ENCODE measurements around the gene ABCA10. TPM values are rescaled to one million over a fixed set of nuclear protein-coding genes. Genes with fewer than 3 reads are reported as not detected.
"Not testable (repeated sequence)": the region's sequence is repeated elsewhere in the genome, so short reads cannot be mapped to it uniquely, and the experiment has no call there.

ABCA10 gene, protein sequence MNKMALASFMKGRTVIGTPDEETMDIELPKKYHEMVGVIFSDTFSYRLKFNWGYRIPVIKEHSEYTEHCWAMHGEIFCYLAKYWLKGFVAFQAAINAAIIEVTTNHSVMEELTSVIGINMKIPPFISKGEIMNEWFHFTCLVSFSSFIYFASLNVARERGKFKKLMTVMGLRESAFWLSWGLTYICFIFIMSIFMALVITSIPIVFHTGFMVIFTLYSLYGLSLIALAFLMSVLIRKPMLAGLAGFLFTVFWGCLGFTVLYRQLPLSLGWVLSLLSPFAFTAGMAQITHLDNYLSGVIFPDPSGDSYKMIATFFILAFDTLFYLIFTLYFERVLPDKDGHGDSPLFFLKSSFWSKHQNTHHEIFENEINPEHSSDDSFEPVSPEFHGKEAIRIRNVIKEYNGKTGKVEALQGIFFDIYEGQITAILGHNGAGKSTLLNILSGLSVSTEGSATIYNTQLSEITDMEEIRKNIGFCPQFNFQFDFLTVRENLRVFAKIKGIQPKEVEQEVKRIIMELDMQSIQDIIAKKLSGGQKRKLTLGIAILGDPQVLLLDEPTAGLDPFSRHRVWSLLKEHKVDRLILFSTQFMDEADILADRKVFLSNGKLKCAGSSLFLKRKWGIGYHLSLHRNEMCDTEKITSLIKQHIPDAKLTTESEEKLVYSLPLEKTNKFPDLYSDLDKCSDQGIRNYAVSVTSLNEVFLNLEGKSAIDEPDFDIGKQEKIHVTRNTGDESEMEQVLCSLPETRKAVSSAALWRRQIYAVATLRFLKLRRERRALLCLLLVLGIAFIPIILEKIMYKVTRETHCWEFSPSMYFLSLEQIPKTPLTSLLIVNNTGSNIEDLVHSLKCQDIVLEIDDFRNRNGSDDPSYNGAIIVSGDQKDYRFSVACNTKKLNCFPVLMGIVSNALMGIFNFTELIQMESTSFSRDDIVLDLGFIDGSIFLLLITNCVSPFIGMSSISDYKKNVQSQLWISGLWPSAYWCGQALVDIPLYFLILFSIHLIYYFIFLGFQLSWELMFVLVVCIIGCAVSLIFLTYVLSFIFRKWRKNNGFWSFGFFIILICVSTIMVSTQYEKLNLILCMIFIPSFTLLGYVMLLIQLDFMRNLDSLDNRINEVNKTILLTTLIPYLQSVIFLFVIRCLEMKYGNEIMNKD (N-terminal part only)
- 2.8 TPM for total RNA-seq

DNA sequence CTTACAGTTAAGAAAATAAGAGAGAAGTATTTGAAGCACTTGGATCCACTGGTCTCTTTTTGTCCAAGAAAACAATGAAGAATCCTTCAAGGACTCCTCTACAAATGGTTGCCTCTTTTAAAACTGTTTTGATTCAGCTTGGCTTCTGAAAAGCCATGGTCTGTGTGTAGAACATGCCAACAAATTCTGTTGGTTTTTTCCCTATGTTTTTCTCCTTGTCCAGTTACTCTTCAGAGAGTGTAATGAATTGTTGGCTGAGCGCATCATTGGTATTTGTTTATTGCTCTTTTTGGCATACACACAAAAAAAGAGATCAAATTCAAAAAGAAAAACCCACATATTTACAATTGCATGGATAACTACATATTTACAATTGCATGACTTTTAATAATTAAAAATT is at the start of gene ABCA10:
TSS of gene ABCA10 (minus strand) at position 249 of the 400 bp plus-strand sequence. CDS start 3,466 bp downstream, outside the sequence.
- no peak for ATAC-seq

DNA sequence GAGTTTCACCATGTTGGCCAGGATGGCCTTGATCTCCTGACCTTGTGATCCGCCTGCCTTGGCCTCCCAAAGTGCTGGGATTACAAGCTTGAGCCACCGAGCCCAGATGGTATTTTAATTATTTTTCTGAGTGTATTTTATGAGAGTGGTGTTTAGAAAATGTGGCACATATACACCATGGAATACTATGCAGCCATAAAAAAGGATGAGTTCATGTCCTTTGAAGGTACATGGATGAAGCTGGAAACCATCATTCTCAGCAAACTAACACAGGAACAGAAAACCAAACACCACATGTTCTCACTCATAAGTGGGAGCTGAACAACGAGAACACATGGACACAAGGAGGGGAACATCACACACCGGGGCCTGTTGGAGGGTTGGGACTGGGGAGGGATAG is 47.7 kb upstream of the ABCA10 start:
- ATAC-seq: not testable (repeated sequence)

DNA sequence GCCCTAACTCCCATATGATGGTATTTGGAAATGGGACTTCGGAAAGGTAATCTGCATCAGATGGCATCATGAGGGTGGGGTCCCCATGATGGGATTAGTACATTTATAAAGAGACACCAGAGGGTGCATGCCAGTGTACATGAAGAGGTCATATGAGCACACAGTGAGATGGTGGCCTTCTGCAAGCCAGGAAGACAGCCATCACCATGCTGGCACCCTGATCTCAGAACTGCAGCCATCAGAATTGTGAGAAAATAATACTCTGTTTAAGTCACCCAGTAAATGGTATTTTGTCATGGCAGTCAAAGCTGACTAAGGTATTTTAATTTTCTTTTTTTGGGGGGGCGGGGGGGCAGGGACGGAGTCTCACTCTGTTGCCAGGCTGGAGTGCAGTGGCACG is 47.1 kb upstream of the ABCA10 start:
- ATAC-seq: no peak

DNA sequence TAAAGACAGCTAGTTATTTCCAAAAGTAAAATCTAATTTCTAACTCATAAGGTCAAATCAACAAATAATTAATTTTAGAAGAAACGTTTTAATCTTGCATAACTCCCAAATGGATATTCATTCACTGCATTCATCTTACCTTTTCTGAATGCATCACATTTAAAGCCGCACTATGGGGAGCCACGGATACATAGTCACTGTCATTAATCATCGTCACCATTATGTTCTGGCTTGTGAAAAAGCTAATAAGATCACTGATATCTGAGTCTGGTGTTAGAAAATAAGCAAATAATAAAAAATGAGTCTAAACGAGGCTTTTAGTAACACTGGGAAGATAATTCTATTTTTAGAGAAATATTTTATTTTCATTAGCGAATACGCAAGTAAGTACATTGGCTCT is 42.4 kb upstream of the ABCA10 start:
- no peak for ATAC-seq

DNA sequence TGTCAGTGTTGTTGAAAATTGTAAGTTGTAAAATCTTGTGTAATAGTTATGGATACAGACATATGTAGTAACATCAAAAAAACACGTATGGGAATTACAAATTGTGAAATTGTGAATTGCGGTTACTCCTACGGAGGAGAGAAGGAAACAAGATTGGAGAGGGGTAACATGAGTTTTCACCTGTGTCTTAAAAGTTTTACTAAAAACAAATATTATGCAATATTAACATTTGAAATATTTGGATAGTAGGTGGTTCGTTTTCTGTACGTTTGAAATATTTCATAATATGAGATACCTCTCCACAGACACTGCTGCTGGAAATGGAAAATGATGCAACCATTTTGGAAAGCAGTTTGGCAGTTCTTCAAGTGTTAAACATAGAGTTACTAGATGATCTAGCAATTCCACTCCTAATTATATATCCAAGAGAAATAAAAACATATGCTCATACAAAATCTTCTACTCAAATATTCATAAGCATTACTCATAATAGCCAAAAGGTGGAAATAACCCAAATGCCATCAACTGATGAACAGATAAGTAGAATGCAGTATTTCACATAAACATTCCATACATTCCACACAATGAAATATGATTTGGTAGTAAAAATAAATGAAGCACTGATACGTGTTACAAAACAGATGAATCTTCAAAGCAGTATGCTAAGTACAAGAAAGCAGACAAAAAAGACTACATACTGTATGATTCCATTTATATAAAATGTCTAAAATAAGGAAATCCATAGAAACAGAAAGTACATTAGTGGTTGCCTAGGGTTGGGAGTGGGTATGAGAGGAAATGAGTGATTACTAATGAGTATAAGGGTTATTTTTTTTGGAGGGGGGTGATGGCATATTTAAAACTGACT is 40.7 kb upstream of the ABCA10 start:
- ATAC-seq: no peak

DNA sequence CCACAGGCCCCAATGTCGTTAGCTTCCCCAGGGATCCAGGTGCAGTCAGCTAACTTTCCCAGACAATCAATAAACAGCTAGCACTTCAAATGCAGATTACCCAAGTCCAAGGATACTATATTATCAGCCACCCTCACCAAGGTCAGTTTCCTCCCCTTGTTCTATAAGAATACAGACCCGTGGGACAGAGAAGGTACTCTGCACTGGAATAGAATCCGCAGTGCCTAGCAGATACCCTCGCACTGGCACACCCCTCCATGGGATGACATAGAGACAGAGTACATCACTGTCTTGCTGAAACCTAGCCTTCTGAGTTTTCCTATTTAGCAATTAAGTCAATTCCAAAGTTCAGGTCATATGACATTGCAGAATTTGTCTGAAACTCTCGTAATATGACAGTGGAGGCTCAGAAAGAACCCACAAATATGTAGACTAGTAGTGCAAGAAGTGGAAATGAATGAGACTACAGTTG is 40.0 kb upstream of the ABCA10 start:
- ATAC-seq: no peak

DNA sequence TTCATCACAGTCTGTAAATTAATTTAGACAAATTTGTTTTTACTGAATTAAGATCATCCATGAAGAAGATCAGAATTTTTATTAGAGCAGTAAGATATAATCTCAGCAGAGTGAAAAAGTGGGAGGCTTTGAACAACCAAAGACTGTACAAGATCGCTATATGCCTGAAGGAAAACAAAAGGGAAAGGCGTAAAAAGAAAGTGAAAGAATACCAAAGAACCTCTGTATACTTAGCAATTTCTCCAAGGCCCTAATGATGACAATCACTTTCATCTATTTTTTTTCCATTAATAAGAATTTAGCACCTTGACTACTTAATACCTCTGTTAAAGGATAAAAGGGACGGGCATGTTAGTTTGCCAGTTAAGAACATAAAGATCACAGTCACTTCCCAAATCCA is 38.6 kb upstream of the ABCA10 start:
- no peak for ATAC-seq

DNA sequence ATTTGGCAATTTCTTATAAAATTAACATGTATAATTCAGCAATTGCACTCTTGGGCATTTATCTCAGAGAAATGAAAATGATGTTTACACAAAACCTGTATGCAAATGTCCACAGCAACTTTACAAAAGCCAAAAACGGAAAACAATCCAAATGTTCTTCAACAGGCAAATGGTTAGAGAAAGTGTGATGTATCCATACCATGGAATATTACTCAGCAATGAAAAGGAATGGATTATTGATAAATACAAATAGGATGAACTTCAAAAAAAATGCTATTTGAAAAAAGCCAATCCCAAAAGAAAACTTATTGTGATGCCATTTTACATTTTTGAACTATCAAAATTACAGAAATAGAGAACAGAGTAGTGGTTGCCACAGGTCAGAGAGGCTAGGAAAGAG is 37.2 kb upstream of the ABCA10 start:
- no peak for ATAC-seq

DNA sequence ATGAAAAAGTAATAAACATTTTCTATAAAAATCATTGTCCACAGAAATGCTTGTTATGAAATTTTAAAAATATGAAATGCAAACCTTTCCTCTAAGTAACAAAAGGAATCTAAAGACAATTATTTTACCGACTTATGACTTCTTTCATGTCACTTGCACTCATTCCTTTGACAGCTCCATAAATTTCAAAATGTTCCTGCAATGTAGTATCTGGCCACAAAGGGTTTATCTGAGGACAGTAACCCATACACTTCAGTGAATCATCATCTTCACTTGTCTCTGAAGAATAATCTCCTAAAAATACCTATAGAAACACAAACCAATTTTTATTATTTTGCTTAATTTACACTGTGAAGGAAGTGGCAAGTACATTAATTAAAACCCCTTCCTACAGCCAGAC is 25.6 kb upstream of the ABCA10 start:
- no peak for ATAC-seq

DNA sequence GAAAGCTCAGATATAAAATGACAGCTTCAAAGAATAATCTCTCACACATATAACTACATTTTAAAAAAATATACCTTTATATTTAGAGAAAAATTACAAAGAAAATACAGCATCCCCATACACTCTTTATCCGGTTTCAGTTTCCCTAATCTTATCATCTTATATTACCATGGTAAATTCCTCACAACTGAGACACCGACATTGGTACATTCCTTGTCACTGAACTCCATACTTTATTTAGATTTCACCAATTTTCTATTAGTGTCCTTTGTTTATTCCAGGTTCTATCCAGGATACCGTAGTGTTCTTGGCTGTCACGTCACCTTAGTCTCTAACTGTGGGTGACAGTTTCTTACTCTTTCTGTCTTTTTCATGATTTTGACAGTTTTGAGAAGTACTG is 22.0 kb upstream of the ABCA10 start:
- ATAC-seq: no peak

DNA sequence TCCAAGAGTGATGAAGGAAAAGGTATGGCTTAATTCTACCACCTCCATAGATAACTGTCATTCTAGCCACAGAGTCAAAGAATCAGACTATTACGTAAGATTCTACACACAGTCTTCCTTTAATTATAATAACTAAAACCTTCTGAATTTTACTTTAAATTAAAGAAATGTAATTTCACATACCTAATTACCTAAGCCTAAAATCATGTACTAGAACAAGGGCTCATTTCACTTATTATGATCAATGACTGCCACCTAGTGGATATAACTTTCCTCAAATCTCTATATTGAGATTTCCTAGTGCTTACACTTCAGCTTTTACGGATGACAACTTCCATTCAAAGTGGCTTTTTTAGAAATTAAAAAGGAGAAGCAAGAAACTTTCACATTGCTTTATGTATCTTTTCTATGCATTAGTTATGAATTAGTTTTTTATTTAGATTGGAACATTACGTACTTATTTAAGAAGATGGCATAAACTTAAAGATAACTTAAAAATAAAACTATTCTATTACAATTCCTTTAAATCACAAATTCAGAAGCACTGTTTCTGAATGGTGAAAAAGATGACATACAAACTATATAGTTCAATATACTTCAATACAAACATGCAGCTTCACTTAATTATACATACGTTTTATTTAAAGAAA is 18.2 kb upstream of the ABCA10 start:
- ATAC-seq: peak; percentile 52

DNA sequence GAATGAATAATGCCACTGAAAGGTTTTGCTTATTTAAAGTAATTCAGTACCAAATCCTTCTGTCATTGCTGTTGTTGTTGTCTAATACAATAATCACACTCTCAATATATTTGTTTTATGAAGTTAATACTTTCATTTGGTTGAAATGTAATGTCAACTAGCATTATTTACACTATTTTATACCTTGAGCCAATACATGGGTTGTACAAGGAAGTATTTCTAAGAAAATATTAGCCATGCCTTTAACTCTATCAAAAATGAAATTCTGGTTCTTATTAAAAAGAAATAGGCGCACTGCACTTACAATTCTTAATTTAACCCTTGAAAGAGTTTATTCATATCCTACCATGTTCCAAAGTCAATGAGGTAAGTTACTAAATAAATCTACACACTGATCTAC is 17.6 kb upstream of the ABCA10 start:
- ATAC-seq: no peak

DNA sequence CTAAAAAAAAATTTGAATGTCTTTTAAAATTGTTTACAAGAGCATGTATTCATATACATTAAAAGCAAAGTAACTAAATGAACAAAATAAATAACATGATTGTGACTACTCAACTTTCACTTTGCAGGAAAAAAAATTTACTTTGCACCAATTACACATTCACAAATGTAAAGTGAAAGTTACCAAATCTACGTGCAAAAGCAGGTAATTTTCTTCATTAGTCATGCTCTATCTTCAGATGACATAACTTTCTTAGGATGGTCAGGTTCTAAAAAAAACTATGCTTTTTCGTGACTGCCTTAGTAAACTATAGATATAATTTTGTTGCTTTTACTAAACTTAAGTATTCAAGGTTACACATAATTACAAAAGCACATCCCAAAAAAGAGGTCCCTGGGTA is 17.0 kb upstream of the ABCA10 start:
- ATAC-seq: no peak

DNA sequence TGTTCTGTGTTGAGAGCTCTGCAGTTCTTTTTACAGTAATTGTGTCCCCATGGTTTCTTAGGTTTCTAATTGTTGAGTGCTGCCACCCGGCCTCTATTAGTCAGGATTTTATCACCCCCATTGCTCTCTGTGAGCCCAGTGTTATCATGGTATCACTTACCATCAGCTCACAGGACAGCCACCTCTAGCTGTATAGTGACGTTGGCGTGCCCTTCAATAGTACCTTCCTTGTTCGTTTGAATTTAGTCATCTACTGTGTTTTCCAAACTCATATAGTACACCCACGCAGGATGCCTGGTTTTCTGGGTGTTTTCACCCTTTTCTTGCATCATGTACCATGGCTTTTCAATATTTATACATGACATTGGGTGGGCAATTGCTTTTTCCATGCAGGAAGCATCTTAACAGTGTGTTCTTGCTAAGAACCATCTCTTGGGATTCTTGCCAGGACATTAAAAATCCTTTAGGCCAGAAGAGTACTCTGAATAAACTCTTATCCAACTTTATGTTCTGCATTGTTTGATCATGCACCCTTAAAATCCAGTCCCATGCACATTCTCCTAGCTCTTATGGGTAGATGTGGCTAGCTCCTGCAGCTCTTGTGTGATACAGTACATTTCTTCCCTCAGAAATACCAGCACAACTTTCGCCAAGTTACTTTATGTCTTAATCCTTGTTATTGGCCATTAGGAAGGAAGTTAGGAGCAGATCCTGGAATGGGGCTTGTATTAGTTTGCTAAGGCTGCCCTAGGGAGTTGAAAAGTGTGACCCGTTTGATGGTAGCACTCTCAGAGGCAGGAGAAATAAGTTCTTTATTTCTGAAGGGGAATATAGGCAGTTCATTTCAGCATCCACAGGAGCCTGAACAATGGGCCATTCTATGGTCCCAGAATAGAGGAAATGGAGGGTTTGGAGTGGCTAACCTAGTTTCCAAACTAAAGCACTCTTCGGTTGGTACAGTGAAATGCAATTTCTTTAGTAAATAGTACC is 11.3 kb upstream of the ABCA10 start:
- no peak for ATAC-seq

DNA sequence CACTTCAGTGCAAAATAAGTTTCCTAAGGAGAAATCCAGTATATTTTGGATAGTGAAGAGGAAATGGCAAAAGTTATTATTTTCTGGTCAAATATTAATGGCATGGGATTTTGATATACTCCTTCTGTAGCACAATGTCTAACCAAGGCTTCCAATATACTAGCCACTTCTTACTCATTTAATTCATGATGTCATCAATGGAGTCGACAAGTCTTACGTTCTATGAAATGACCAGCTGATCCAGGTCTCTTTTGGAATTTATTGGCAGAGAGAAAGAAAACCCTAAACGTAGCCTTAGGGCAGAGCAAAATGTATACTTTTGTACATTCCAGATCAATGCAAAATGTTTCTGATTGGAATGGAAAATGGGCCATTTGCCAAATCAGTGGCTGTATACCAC is 8.3 kb upstream of the ABCA10 start:
- ATAC-seq: no peak

DNA sequence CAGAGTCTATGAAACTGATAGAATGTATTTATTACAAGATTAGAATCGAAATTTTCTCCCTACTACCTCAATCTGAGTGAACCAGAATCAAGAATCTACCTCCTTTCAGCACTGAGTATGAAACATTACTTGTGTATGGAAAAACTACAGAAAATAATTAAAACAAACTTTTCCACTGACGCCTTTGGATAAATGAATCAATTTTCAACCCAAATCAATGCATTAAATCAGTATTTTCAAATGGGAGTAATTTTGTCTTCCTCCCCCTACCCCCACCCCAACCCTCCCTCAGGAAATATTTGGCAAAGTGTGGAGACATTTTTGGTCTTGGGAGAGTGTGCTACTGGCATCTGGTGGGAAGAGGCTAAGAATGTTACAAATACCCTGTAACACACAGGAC is 7.8 kb upstream of the ABCA10 start:
- ATAC-seq: no peak

DNA sequence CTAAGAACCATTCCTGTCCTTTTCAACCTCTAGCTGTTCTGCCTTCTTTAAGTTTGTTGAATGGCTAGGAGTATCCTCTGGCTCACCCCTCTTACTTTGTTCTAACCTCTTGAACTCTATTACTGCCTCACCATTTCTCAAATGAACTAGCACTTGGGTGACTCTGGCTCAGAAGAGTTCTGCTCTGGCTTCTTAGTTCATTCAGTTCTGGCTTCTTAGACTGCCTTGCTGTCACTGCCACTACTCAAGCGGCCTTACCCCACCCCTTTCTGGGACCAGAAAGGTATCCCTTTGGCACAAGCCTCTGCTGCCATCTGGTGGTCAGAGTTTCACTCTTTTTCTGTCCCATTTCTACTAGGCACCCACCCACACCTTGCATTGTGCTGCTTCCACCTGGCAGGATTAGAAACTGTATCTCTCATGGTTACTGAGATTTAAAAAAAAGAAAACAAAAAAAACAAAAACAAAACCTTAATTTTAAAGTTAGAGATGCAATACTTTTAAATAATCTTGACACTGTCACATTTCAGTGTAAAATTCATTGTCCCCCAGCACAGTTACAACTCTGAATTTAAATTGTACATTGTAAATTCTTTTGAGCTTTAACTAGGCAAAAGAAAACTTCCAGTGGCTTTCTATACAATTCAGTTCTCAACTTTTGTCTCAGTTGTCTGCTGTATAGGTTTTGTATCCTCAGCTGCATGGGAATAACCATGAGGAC is 6.9 kb upstream of the ABCA10 start:
- ATAC-seq: peak; percentile 88

DNA sequence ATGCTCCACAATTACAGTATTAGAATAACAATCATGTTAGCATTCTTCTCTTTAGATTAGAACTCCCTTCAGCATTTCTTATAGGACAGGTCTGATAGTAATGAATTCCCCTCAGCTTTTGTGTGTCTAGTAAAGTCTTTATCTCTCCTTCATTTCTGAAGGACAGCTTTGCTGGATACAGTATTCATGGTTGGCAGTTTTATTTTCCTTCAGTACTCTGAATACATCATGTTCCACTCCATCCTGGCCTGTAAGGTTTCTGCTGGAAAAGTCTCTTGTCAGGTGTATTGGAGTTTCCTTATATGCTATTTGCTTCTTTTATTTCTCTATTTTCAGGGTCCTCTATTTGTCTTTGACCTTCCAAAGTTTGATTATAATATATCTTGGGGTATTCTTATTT is 4.0 kb upstream of the ABCA10 start:
- ATAC-seq: no peak

DNA sequence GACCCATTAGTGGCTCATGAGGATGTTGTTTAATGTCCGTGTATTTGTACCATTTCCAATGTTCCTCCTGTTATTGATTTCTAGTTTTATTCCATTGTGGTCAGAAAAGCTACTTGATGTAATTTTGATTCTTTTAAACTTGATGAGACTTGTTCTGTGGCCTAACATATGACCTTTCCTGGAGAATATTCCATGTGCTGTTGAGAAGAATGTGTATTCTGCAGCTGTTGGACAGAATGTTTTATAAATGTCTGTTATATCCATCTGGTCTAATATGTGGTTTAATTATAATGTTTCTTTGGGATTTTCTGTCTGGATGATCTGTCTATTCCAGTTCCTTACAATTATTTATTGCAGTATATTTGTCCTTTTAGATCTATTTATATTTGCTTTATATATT is 2.9 kb upstream of the ABCA10 start:
- ATAC-seq: no peak

DNA sequence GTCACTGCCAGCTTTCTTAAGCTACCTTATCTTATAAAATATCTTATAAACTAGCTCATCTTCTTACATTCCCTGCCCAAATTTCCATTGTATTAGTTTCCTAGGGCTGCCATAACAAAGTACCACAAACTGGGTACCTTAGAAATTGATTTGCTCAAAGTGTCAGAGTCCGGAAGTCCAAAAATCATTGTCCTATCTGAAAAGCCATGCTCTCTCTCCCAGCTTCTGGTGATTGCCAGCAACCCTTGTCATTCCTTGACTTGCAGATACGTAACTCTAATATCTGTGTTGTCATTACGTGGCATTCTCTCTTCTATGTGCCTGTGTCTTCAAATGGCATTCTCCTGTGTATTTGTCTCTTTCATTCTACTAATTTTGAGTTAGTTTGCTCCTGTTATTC is 2.3 kb upstream of the ABCA10 start:
- no peak for ATAC-seq

All from esophagus mucosa (tissue), 1 donor.